ENCODE data around the gene TMSB10. TPM values are rescaled to one million over a fixed set of nuclear protein-coding genes. Genes with fewer than 3 reads are reported as not detected.
A peak's percentile ranks its signal among the peaks of the same experiment; 100 is the strongest.

The TMSB10 gene
- total and polyA plus RNA-seq, 2 of the 13 experiments (the other 11 are each of a cell fraction or from before 2014, with no cell fraction given) = 665 to 708 TPM

- TF ChIP-seq KAT2B (IDR thresholded peaks at IDR 0.05; ENCODE audit: borderline replicate concordance, low read depth, low read length) = no peak
- TF ChIP-seq PLSCR1 (CRISPR knock-in tag; IDR thresholded peaks at IDR 0.05; ENCODE audit: borderline replicate concordance) = no peak
- no peak for TF ChIP-seq YEATS4 (CRISPR knock-in tag; IDR thresholded peaks at IDR 0.05; ENCODE audit: borderline replicate concordance)
- 0 out of 2 replicates have a peak, but pooled peaks have one; percentile 29 for TF ChIP-seq SETDB1 (CRISPR knock-in tag; IDR thresholded peaks at IDR 0.05; ENCODE audit: borderline replicate concordance)
- no peak for TF ChIP-seq TCF7L2 (IDR thresholded peaks at IDR 0.05; ENCODE audit: low read depth, low read length)
- TF ChIP-seq ZNF274 (CRISPR knock-in tag; IDR thresholded peaks at IDR 0.05) = no peak
- TF ChIP-seq ATRX (CRISPR knock-in tag; IDR thresholded peaks at IDR 0.05; ENCODE audit: borderline replicate concordance) = no peak
- no peak for TF ChIP-seq GRHL1 (CRISPR knock-in tag; conservative IDR thresholded peaks at IDR 0.05)
- TF ChIP-seq ZXDC (CRISPR knock-in tag; IDR thresholded peaks at IDR 0.05) = no peak
- TF ChIP-seq SIN3B (IDR thresholded peaks at IDR 0.05; ENCODE audit: low read length) = no peak
- 0 out of 2 replicates have a peak, but pooled peaks have one; percentile 0 for TF ChIP-seq RBFOX2 (IDR thresholded peaks at IDR 0.05; ENCODE audit: low read depth, low read length)
- no peak for TF ChIP-seq ELF3 (CRISPR knock-in tag; IDR thresholded peaks at IDR 0.05)
- TF ChIP-seq ATF3 (CRISPR knock-in tag; IDR thresholded peaks at IDR 0.05) = no peak
- no peak for TF ChIP-seq GATAD1 (CRISPR knock-in tag; IDR thresholded peaks at IDR 0.05)
- no peak for TF ChIP-seq CSRNP1 (CRISPR knock-in tag; IDR thresholded peaks at IDR 0.05)
- no peak for TF ChIP-seq ZNF737 (CRISPR knock-in tag; IDR thresholded peaks at IDR 0.05; ENCODE audit: borderline replicate concordance)
- no peak for TF ChIP-seq SSRP1 (CRISPR knock-in tag; IDR thresholded peaks at IDR 0.05)
- TF ChIP-seq ZNF724P (CRISPR knock-in tag; IDR thresholded peaks at IDR 0.05; ENCODE audit: borderline replicate concordance) = no peak
- no peak for TF ChIP-seq PRPF4 (IDR thresholded peaks at IDR 0.05; ENCODE audit: low read depth, low read length, poor library complexity, severe bottlenecking)
- no peak; the same call in 1 of the 2 replicates for TF ChIP-seq ZNF543 (CRISPR knock-in tag; IDR thresholded peaks at IDR 0.05)
- no peak for TF ChIP-seq ZC3H13 (CRISPR knock-in tag; IDR thresholded peaks at IDR 0.05)
- no peak for TF ChIP-seq ZNF781 (CRISPR knock-in tag; IDR thresholded peaks at IDR 0.05; ENCODE audit: borderline replicate concordance, not compliant biosample characterization)
These were observed 848 bp downstream of the TMSB10 start (continued) for GRCh38 chr2:84906108-84906899.

All from HepG2 (cell line).